WERI-Rb-1 (cell line): ENCODE data around the gene DDX27.

Experiments used
- DNase-seq: peaks from one replicate; pipeline ENCODE4 v3.0.0-alpha.2; 2020
- H3K27ac ChIP-seq: fragments of 250-450 bp; sonication (Bioruptor Pico); 2 replicates; pipeline ENCODE4 v1.5.1; 2020; ENCODE audit warnings: mild to moderate bottlenecking, moderate library complexity
- H3K27me3 ChIP-seq: fragments of 250-450 bp; sonication (Bioruptor Pico); 2 replicates; pipeline ENCODE4 v1.5.1; 2021; ENCODE audit warnings: mild to moderate bottlenecking, low read depth, moderate library complexity; ENCODE audit not compliant: insufficient read depth, severe bottlenecking
- H3K36me3 ChIP-seq: fragments of 250-450 bp; sonication (Bioruptor Pico); 2 replicates; pipeline ENCODE4 v1.5.1; 2020; ENCODE audit warnings: mild to moderate bottlenecking, moderate library complexity
- H3K4me3 ChIP-seq: 2 replicates; pipeline ENCODE4 v1.5.1; 2011; ENCODE audit warnings: low read depth, mild to moderate bottlenecking, control low read depth, low read length
- H3K9me3 ChIP-seq: fragments of 250-450 bp; sonication (Bioruptor Pico); 2 replicates; pipeline ENCODE4 v1.5.1; 2021; ENCODE audit warnings: mild to moderate bottlenecking, moderate library complexity; ENCODE audit not compliant: severe bottlenecking
- CTCF ChIP-seq: IDR thresholded peaks from 2 replicates; pipeline ENCODE4 v1.5.1; 2011; ENCODE audit warnings: low read depth, mild to moderate bottlenecking, control low read depth, inconsistent platforms, low read length

Gene DDX27

DNA sequence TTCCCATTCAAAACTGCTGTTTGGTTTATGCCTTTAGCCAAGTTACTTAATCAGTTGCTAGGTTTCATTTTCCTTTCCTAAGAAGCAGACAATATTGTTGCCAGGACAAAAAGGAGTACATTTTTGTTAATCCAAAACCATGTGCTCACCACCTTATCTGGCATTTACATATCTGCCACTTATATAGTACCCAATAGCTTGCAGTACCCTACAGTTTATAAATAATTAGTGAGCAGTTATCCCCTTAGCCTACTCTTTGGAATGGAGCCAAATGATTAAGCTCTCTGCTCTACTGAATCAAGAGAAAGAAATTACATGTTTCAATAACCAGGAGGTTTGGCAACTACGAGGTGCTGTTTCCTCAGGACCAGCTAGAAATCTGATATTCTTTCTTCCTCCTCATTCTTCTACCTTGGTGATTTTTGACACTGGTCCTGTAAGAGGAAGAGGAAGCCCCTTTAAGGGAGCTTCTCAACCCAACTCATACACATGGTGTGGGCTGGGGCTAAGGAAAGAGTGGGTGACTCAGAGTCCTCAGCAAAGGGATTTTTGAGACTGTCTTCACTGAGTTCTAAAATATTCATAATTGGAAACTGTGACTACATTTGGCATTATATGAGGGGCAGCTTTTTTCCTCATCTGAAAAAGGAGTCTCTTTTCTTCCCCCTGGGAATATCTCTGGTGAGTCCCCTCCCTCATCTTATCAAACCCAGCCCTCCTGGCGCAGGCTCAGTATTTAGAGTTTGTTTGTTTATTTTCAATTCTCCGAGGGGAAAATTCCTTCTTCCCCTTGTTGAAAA lies 57.1 kb downstream of the DDX27 start:
- Histone ChIP-seq H3K36me3 (peaks cover 73% of the 10 kb centered on the region), H3K27ac (no peak overlapping the region), H3K4me3 (peak overlapping the region; percentile 94), H3K9me3 (peaks cover 12% of the 10 kb centered on the region), H3K27me3 (no peaks in the 10 kb centered on the region)
- DNase-seq: no peak
- no peak for TF ChIP-seq CTCF

DNA sequence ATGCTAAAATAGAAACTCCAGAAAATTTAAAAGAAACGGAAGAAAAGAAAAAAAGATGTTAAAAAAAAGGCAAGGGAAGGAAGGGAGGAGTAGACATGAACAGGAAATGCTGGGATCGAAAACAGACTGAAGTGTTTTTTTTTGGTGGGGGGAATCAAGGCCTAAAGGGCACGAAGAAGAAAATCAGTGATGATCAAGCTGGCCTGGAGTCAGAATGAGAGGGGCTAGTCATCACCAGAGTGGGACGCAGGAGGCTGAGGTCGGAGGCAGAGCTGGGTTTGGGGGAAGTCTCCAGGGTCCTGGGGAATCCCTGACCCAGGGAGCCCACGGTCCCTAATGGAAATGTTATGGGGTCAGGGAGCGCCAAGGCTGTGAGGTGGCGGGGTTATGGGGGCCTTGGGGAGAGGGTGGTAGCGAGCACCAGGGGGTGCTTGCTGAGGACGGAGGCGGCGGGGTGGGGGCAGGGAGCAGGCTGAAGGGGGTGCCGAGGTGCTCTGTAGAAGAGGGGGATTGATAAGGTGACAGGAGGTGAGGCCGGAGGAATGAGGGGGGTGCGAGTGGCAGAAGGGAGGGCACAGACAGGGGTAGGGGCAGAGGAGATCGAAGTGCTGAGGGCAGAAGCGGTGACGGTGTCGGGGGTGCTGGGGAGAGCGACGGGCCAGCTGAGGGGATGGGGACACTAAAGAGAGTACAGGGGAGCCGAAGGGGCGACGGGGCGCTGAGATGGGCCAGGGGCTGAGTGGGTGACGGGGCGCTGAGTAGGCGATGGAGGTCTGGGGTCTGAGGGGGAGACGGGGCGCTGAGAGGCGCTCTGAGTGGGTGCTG lies 58.0 kb downstream of the DDX27 start:
- no peak for TF ChIP-seq CTCF
- no peak for DNase-seq
- Histone ChIP-seq H3K27me3 (no peaks in the 10 kb centered on the region), H3K27ac (peak overlapping the region; percentile 90), H3K36me3 (peaks cover 73% of the 10 kb centered on the region), H3K9me3 (peaks cover 12% of the 10 kb centered on the region), H3K4me3 (peak overlapping the region; percentile 94)

- no peak for TF ChIP-seq CTCF
- H3K27me3 ChIP-seq: no peaks in the 10 kb centered on the region
- peak overlapping the region; percentile 90 for H3K27ac ChIP-seq
- H3K36me3 ChIP-seq: peaks cover 73% of the 10 kb centered on the region
- no peak for DNase-seq
- peaks cover 12% of the 10 kb centered on the region for H3K9me3 ChIP-seq
- peak overlapping the region; percentile 94 for H3K4me3 ChIP-seq
These were observed 58.5 kb downstream of the DDX27 start for GRCh38 chr20:49277786-49278035.

GRCh38 chr20:49278036-49278817 lies 59.0 kb downstream of the DDX27 start, which contains the start of gene ZNFX1:
TSS of gene ZNFX1 (minus strand) at chr20:49278057. CDS start at chr20:49275839, 2,218 bp downstream.
- Histone ChIP-seq H3K36me3 (peaks cover 73% of the 10 kb centered on the region), H3K27me3 (no peaks in the 10 kb centered on the region), H3K9me3 (peaks cover 12% of the 10 kb centered on the region), H3K4me3 (peak within 1 kb of the TSS; percentile 94), H3K27ac (peak within 1 kb of the TSS; percentile 90)
- peak; percentile 98 for DNase-seq
- no peak for TF ChIP-seq CTCF

DNA sequence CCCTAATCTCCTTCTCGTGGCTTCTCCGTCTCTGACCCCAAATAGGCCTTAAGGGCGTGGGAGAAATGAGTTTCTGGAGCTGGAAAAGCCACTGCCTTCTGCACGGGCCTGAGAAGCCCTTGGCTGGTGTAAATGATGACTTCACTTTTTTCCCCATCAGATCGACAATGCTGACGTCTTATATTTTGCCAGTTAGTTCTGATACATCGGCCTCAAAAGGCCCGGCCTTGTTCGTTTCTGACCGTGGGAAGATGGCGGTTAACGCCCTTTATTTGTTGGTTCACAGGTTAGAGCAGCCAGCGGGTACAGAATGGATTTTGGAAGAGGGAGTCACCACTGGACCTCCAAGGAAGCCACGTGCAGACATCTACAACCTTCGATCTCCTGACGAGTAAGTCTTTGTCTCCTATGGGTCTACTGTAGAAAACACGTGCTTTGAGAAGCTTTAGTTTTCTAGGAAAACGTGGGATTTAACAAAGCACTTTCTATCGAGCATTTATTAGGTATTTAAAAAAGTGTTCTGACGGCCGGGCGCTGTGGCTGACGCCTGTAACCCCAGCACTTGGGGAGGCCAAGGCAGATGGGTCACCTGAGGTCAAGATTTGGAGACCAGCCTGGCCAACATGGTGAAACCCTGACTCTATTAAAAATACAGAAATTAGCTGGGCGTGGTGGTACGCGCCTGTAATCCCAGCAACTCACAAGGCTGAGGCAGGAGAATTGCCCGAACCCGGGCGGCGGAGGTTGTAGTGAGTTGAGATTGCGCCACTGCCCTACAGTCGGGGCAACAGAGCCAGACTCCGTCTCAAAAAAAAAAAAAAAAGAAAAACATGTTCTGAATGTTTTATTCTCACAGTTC lies 59.8 kb downstream of the DDX27 start:
- Histone ChIP-seq H3K4me3 (peak overlapping the region; percentile 94), H3K27me3 (no peaks in the 10 kb centered on the region), H3K9me3 (peaks cover 12% of the 10 kb centered on the region), H3K27ac (peak overlapping the region; percentile 90), H3K36me3 (peaks cover 73% of the 10 kb centered on the region)
- no peak for TF ChIP-seq CTCF
- no peak for DNase-seq
